ENCODE data around the gene ITGA3.

The ITGA3 gene

GRCh38 chr17:50094243-50094752 is 38.4 kb downstream of the ITGA3 start:
- TF ChIP-seq POLR2A (IDR thresholded peaks at IDR 0.05; ENCODE audit: low read length) = no peak
- TF ChIP-seq GATA1 (IDR thresholded peaks at IDR 0.05; ENCODE audit: low read depth, low read length) = no peak
- DNase-seq = peak; percentile 71 to 86

- peak; percentile 66 to 69 for DNase-seq
- no peak for TF ChIP-seq GATA1 (IDR thresholded peaks at IDR 0.05; ENCODE audit: low read depth, low read length)
- no peak for TF ChIP-seq POLR2A (IDR thresholded peaks at IDR 0.05; ENCODE audit: low read length)
Measured at GRCh38 chr17:50094753-50095619, 39.1 kb downstream of the ITGA3 start, which contains the start of gene PDK2. Gene PDK2 (plus strand): TSS chr17:50095351. CDS start chr17:50095436, 85 bp downstream.

- TF ChIP-seq POLR2A (IDR thresholded peaks at IDR 0.05; ENCODE audit: low read length) (no peak), GATA1 (IDR thresholded peaks at IDR 0.05; ENCODE audit: low read depth, low read length) (no peak)
- DNase-seq = no peak
Measured at GRCh38 chr17:50095626-50096037, 39.7 kb downstream of the ITGA3 start.

GRCh38 chr17:50096092-50096491 is 40.2 kb downstream of the ITGA3 start:
- TF ChIP-seq GATA1 (IDR thresholded peaks at IDR 0.05; ENCODE audit: low read depth, low read length) (no peak), POLR2A (IDR thresholded peaks at IDR 0.05; ENCODE audit: low read length) (no peak)
- DNase-seq = no peak

GRCh38 chr17:50096758-50097157 is 40.8 kb downstream of the ITGA3 start:
- DNase-seq = no peak

GRCh38 chr17:50097455-50097854 is 41.5 kb downstream of the ITGA3 start:
- no peak for DNase-seq
- TF ChIP-seq POLR2A (IDR thresholded peaks at IDR 0.05; ENCODE audit: low read length) (no peak), GATA1 (IDR thresholded peaks at IDR 0.05; ENCODE audit: low read depth, low read length) (no peak)

More at GRCh38 chr17:50096758-50097157, 40.8 kb downstream of the ITGA3 start:
- TF ChIP-seq GATA1 (IDR thresholded peaks at IDR 0.05; ENCODE audit: low read depth, low read length) = no peak
- no peak for TF ChIP-seq POLR2A (IDR thresholded peaks at IDR 0.05; ENCODE audit: low read length)

- no peak for DNase-seq
- TF ChIP-seq GATA1 (IDR thresholded peaks at IDR 0.05; ENCODE audit: low read depth, low read length) (no peak), POLR2A (IDR thresholded peaks at IDR 0.05; ENCODE audit: low read length) (no peak)
Measured at GRCh38 chr17:50097926-50098325, 42.0 kb downstream of the ITGA3 start.

GRCh38 chr17:50098583-50098982 is 42.7 kb downstream of the ITGA3 start:
- DNase-seq = no peak
- TF ChIP-seq POLR2A (IDR thresholded peaks at IDR 0.05; ENCODE audit: low read length) (no peak), GATA1 (IDR thresholded peaks at IDR 0.05; ENCODE audit: low read depth, low read length) (no peak)

GRCh38 chr17:50099003-50099402 is 43.1 kb downstream of the ITGA3 start:
- TF ChIP-seq GATA1 (IDR thresholded peaks at IDR 0.05; ENCODE audit: low read depth, low read length) (no peak), POLR2A (IDR thresholded peaks at IDR 0.05; ENCODE audit: low read length) (no peak)

GRCh38 chr17:50100480-50100883 is 44.6 kb downstream of the ITGA3 start:
- no peak for TF ChIP-seq GATA1 (IDR thresholded peaks at IDR 0.05; ENCODE audit: low read depth, low read length)
- TF ChIP-seq POLR2A (IDR thresholded peaks at IDR 0.05; ENCODE audit: low read length) = no peak
- DNase-seq = no peak

More at GRCh38 chr17:50099003-50099402, 43.1 kb downstream of the ITGA3 start:
- no peak for DNase-seq

GRCh38 chr17:50100921-50101345 is 45.0 kb downstream of the ITGA3 start:
- no peak for TF ChIP-seq GATA1 (IDR thresholded peaks at IDR 0.05; ENCODE audit: low read depth, low read length)
- no peak for TF ChIP-seq POLR2A (IDR thresholded peaks at IDR 0.05; ENCODE audit: low read length)
- DNase-seq = no peak

GRCh38 chr17:50101346-50102163 is 45.6 kb downstream of the ITGA3 start:
- TF ChIP-seq GATA1 (IDR thresholded peaks at IDR 0.05; ENCODE audit: low read depth, low read length) (no peak), POLR2A (IDR thresholded peaks at IDR 0.05; ENCODE audit: low read length) (no peak)
- DNase-seq = no peak

GRCh38 chr17:50102164-50102991 is 46.5 kb downstream of the ITGA3 start:
- DNase-seq = no peak
- TF ChIP-seq POLR2A (IDR thresholded peaks at IDR 0.05; ENCODE audit: low read length) (no peak), GATA1 (IDR thresholded peaks at IDR 0.05; ENCODE audit: low read depth, low read length) (no peak)

Data from erythroblast (primary cell).